ENCODE measurements around the gene RFPL2. TPM values are rescaled to one million over a fixed set of nuclear protein-coding genes. Genes with fewer than 3 reads are reported as not detected.

Gene RFPL2
- total and polyA plus RNA-seq, 12 donors: 0.24 TPM; not detected in 10

GRCh38 chr22:32236970-32237369, 32.1 kb upstream of the RFPL2 start:
- intact Hi-C loops (cut with DNase I): no loop called here
- WGBS, 4 donors: 74 to 83% (median 77%) methylated on average over 8 of the region's 8 CpGs

DNA sequence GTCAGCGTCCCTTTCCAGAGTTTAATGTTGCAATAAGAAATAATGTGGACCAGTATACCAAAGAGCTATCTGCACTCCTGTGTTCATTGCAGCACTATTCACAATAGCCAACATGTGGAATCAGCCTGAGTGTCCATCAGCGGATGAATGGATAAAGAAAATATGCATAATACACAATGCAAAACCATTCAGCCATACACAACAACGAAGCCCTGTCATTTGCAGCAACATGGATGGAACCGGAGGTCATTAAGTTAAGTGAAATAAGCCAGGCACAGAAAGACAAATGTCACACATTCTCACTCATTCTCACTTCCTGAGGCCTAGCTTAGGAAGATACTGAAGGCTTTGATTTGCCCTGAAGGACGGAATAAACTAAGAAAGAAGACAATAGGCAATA, 28.2 kb upstream of the RFPL2 start:
- intact Hi-C loops (cut with DNase I): no loop called here
- H3K27me3 ChIP-seq: no peaks in the 10 kb centered on the region
- TF ChIP-seq POLR2A (IDR thresholded peaks at IDR 0.05): no peak
- TF ChIP-seq, protein P1, sequence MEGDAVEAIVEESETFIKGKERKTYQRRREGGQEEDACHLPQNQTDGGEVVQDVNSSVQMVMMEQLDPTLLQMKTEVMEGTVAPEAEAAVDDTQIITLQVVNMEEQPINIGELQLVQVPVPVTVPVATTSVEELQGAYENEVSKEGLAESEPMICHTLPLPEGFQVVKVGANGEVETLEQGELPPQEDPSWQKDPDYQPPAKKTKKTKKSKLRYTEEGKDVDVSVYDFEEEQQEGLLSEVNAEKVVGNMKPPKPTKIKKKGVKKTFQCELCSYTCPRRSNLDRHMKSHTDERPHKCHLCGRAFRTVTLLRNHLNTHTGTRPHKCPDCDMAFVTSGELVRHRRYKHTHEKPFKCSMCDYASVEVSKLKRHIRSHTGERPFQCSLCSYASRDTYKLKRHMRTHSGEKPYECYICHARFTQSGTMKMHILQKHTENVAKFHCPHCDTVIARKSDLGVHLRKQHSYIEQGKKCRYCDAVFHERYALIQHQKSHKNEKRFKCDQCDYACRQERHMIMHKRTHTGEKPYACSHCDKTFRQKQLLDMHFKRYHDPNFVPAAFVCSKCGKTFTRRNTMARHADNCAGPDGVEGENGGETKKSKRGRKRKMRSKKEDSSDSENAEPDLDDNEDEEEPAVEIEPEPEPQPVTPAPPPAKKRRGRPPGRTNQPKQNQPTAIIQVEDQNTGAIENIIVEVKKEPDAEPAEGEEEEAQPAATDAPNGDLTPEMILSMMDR (IDR thresholded peaks at IDR 0.05): no peak
- H3K36me3 ChIP-seq (replicated peaks in 1 of 2): no peaks in the 10 kb centered on the region
- H3K4me1 ChIP-seq (replicated peaks in 1 of 2): no peaks in the 10 kb centered on the region
- 69 to 81% (median 76%) methylated on average over 5 of the region's 5 CpGs for WGBS, 4 donors
- H3K27ac ChIP-seq: no peak overlapping the region
- no peaks in the 10 kb centered on the region for H3K9me3 ChIP-seq (replicated peaks in 1 of 3)
- H3K4me3 ChIP-seq: no peak overlapping the region
- DNase-seq: no peak

More at GRCh38 chr22:32236970-32237369, 32.1 kb upstream of the RFPL2 start:
- Histone ChIP-seq H3K27ac (no peak overlapping the region), H3K27me3 (no peaks in the 10 kb centered on the region), H3K4me1 (replicated peaks in 1 of 2) (no peaks in the 10 kb centered on the region), H3K4me3 (no peak overlapping the region), H3K9me3 (replicated peaks in 1 of 3) (no peaks in the 10 kb centered on the region), H3K36me3 (replicated peaks in 1 of 2) (no peaks in the 10 kb centered on the region)
- DNase-seq: no peak
- no peak for TF ChIP-seq POLR2A (IDR thresholded peaks at IDR 0.05)
- TF ChIP-seq, protein P1 (IDR thresholded peaks at IDR 0.05): no peak

GRCh38 chr22:32232191-32232830, 27.4 kb upstream of the RFPL2 start:
- WGBS, 4 donors: 54 to 59% (median 58%) methylated on average over 5 of the region's 5 CpGs
- no peak for DNase-seq
- Histone ChIP-seq H3K4me1 (replicated peaks in 1 of 2) (no peaks in the 10 kb centered on the region), H3K27ac (no peak overlapping the region), H3K27me3 (peaks cover 2% of the 10 kb centered on the region), H3K4me3 (no peak overlapping the region), H3K9me3 (replicated peaks in 1 of 3) (no peaks in the 10 kb centered on the region), H3K36me3 (replicated peaks in 1 of 2) (no peaks in the 10 kb centered on the region)
- intact Hi-C loops (cut with DNase I): no loop called here
- TF ChIP-seq, protein P1 (IDR thresholded peaks at IDR 0.05): no peak
- no peak for TF ChIP-seq POLR2A (IDR thresholded peaks at IDR 0.05)

GRCh38 chr22:32226326-32227104, 21.6 kb upstream of the RFPL2 start:
- H3K27me3 ChIP-seq: peaks cover 2% of the 10 kb centered on the region
- intact Hi-C loops (cut with DNase I): no loop called here
- no peak for DNase-seq
- no peak for TF ChIP-seq POLR2A (IDR thresholded peaks at IDR 0.05)
- TF ChIP-seq, protein P1 (IDR thresholded peaks at IDR 0.05): no peak
- H3K27ac ChIP-seq: no peak overlapping the region
- no peaks in the 10 kb centered on the region for H3K9me3 ChIP-seq (replicated peaks in 1 of 3)
- no peak overlapping the region for H3K4me3 ChIP-seq
- H3K4me1 ChIP-seq (replicated peaks in 1 of 2): no peaks in the 10 kb centered on the region
- WGBS, 4 donors: 44 to 55% (median 45%) methylated on average over 7 of the region's 7 CpGs
- no peaks in the 10 kb centered on the region for H3K36me3 ChIP-seq (replicated peaks in 1 of 2)

Measured in adrenal gland (tissue), 12 donors.